Kidney (tissue), 14 donors: ENCODE results near the gene HSPA9. TPM values are rescaled to one million over a fixed set of nuclear protein-coding genes. Genes with fewer than 3 reads are reported as not detected.
A peak's percentile ranks its signal among the peaks of the same experiment; 100 is the strongest.

Experiments
- DNase-seq, 5 donors: peaks; one replicate each; pipeline ENCODE4 v3.0.0-alpha.2; 2013 to 2020
- FAIRE-seq: peaks from 2 replicates; lab custom pipeline; 2012; peaks lifted over from hg19 to GRCh38; lab: Jason Lieb, UNC
- H3K27ac ChIP-seq, 2 donors: one replicate each; pipeline ENCODE4 v1.7.0; 2013; ENCODE audit warnings: low read depth in 2 of 2, low read length in 2 of 2, inconsistent platforms in 1 of 2
- H3K27me3 ChIP-seq: one replicate; pipeline ENCODE4 v1.7.1; 2013; ENCODE audit warnings: low read length, inconsistent platforms; ENCODE audit not compliant: control insufficient read depth, insufficient read depth
- H3K36me3 ChIP-seq, 3 donors: one replicate each; pipeline versions ENCODE4 v1.7.0 to v1.7.1; 2013; ENCODE audit warnings: low read length in 3 of 3, control low read depth in 1 of 3, inconsistent platforms in 1 of 3; ENCODE audit not compliant: insufficient read depth in 3 of 3, control insufficient read depth in 2 of 3
- H3K4me1 ChIP-seq, 3 donors: one replicate each; pipeline versions ENCODE4 v1.7.0 to v1.7.1; 2013; ENCODE audit warnings: low read length in 3 of 3, inconsistent platforms in 1 of 3, low read depth in 1 of 3; ENCODE audit not compliant: control insufficient read depth in 2 of 3, insufficient read depth in 2 of 3
- H3K4me3 ChIP-seq, 3 donors: one replicate each; pipeline versions ENCODE4 v1.7.0 to v1.8.1; 2013; ENCODE audit warnings: low read length in 3 of 3, control low read depth in 1 of 3, inconsistent platforms in 1 of 3
- H3K9ac ChIP-seq, 3 donors: one replicate each; pipeline versions ENCODE4 v1.7.0 to v1.7.1; 2013; ENCODE audit warnings: low read length in 3 of 3, control low read depth in 1 of 3, inconsistent platforms in 1 of 3
- H3K9me3 ChIP-seq, 3 donors: one replicate each; pipeline versions ENCODE4 v1.7.0 to v1.7.1; 2013; ENCODE audit warnings: low read length in 3 of 3, control low read depth in 1 of 3, inconsistent platforms in 1 of 3; ENCODE audit not compliant: control insufficient read depth in 2 of 3, insufficient read depth in 1 of 3
- intact Hi-C: fragments of 100-400 bp; cut with DNase I; formaldehyde crosslinking; loops from one replicate; pipeline ENCODE4 v1.11.1; 2022
- polyA plus RNA-seq: library from polyadenylated mRNA; stranded (reverse); fragments of 350-450 nt; fragmentation: Illumina TruSeq; extraction: RNeasy Lipid Tissue Mini Kit (QIAGEN cat#74804); gene quantifications from one replicate; pipeline ENCODE4 v1.2.3, GENCODE V29; 2014; ENCODE audit warnings: low read depth, low replicate concordance; ENCODE audit not compliant: insufficient read depth
- total RNA-seq: library from RNA; stranded (reverse); fragmentation: NEBNext Ultra II Directional; extraction: Animal tissue kit (Norgen Biotek cat#: 25700); gene quantifications from one replicate; pipeline ENCODE4 v1.2.1, GENCODE V29; 2021
- TF ChIP-seq, protein P1 (sequence below): IDR thresholded peaks from 3 replicates; pipeline ENCODE4 v1.5.1; 2012; ENCODE audit warnings: mild to moderate bottlenecking, moderate library complexity, borderline replicate concordance; ENCODE audit not compliant: insufficient read depth; ENCODE audit errors: extremely low read depth
- donor health status: control.
- donor health status: control.
- donor health status: control.
- donor health status: control.
- donor health status: control.
- donor health status: DM: yes; HTN: yes; CAD: no.
- donor health status: Normal renal cell carcinoma (clear cell type).

Gene HSPA9
- total and polyA plus RNA-seq, 2 donors from 2014 or later = 192 to 331 TPM

- Histone ChIP-seq H3K27me3 (no peaks in the 10 kb centered on the region), H3K9me3 (no peaks in the 10 kb centered on the region), H3K36me3 (peaks cover 19 to 58% (median 28%) of the 10 kb centered on the region in 3 donors), H3K27ac (no peak overlapping the region), H3K4me1 (peaks cover 2 to 17% (median 6%) of the 10 kb centered on the region in 3 donors), H3K9ac (no peak overlapping the region), H3K4me3 (no peak overlapping the region)
- intact Hi-C loops = no loop called here
- TF ChIP-seq, protein P1, sequence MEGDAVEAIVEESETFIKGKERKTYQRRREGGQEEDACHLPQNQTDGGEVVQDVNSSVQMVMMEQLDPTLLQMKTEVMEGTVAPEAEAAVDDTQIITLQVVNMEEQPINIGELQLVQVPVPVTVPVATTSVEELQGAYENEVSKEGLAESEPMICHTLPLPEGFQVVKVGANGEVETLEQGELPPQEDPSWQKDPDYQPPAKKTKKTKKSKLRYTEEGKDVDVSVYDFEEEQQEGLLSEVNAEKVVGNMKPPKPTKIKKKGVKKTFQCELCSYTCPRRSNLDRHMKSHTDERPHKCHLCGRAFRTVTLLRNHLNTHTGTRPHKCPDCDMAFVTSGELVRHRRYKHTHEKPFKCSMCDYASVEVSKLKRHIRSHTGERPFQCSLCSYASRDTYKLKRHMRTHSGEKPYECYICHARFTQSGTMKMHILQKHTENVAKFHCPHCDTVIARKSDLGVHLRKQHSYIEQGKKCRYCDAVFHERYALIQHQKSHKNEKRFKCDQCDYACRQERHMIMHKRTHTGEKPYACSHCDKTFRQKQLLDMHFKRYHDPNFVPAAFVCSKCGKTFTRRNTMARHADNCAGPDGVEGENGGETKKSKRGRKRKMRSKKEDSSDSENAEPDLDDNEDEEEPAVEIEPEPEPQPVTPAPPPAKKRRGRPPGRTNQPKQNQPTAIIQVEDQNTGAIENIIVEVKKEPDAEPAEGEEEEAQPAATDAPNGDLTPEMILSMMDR = no peak
- DNase-seq (no peak), FAIRE-seq (no peak)
These were observed 4.3 kb downstream of the HSPA9 start for GRCh38 chr5:138570871-138571270.

DNA sequence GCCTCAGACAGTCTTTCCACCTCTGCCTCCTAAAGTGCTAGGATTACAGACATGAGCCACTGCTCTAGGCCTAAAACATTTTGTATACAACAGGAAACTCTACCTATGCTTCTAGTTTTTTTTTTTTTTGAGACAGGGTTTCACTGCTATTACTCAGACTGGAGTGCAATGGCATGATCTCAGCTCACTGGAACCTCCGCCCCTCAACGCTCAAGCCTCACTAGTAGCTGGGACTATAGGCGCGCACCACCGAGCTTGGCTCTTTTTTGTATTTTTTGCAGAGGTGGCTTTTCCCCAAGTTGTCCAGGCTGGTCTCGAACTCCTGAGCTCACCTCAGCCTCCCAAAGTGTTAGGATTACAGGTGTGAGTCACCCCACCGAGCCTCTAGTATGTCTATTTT lies 5.4 kb downstream of the HSPA9 start:
- no peak for DNase-seq
- Histone ChIP-seq H3K27me3 (no peaks in the 10 kb centered on the region), H3K4me3 (no peak overlapping the region), H3K4me1 (peaks cover 2 to 17% (median 6%) of the 10 kb centered on the region in 3 donors), H3K9ac (no peak overlapping the region), H3K27ac (no peak overlapping the region), H3K36me3 (peaks cover 22 to 69% (median 38%) of the 10 kb centered on the region in 3 donors), H3K9me3 (no peaks in the 10 kb centered on the region)
- TF ChIP-seq, protein P1 = no peak
- no peak for FAIRE-seq
- intact Hi-C loops = no loop called here

DNA sequence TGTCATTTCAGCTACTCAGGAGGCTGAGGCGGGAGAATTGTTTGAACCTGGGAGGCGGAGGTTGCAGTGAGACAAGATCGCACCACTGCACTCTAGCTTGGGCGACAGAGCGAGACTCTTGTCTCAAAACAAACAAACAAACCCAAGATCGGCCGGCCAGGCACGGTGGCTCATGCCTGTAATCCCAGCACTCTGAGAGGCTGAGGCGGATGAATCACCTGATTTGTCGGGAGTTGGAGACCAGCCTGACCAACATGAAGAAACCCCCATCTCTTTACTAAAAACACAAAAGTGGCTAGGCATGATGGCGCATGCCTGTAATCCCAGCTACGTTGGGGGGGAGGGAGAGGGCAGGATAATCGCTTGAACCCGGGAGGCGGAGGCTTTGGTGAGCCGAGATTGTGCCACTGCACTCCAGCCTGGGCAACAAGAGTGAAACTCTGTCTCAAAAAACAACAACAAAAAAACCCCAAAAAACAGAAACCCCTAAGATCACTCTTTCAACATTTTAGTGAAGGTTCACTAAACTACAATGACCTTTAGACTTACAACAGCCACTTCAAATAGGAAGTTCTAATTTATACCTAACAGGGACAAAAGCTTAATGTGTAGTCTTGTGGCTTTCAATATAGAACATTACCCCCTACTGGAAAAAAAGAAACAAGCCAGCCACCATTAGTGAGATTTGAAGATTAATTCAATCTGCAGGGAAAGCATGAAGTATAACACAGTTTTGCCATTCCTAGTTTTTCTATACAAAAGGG lies 7.0 kb downstream of the HSPA9 start:
- H3K4me3 ChIP-seq = no peak overlapping the region
- FAIRE-seq (no peak), DNase-seq (peak in 1 of 5 donors; percentile 22)
- no peak overlapping the region for H3K27ac ChIP-seq
- intact Hi-C loops = no loop called here
- peaks cover 2 to 13% (median 6%) of the 10 kb centered on the region in 3 donors for H3K4me1 ChIP-seq
- H3K36me3 ChIP-seq = peaks cover 18 to 75% (median 42%) of the 10 kb centered on the region in 3 donors
- no peaks in the 10 kb centered on the region for H3K9me3 ChIP-seq
- no peaks in the 10 kb centered on the region for H3K27me3 ChIP-seq
- no peak overlapping the region for H3K9ac ChIP-seq
- TF ChIP-seq, protein P1 = peak; percentile 1
